Activated CD4-positive, alpha-beta memory T cell treated with anti-CD3 and anti-CD28 coated beads for 36 hours (primary cell): ENCODE measurements around the gene RASSF4. TPM values are rescaled to one million over a fixed set of nuclear protein-coding genes. Genes with fewer than 3 reads are reported as not detected.

Experiments
- CTCF ChIA-PET: fragments of 350-600 bp; sonication (Branson Sonifier 250); formaldehyde crosslinking; loops from one replicate; lab custom pipeline; 2021; ENCODE audit warnings: antibody characterized with exemption, inconsistent platforms; lab: Charles Lee
- POLR2A ChIA-PET: fragments of 350-600 bp; sonication (Branson Sonifier 250); formaldehyde crosslinking; loops from one replicate; lab custom pipeline; 2021; ENCODE audit warnings: antibody characterized with exemption; lab: Charles Lee
- DNase-seq: peaks from one replicate; pipeline ENCODE4 v3.0.0-alpha.2; 2020
- H3K27ac Mint-ChIP-seq: one replicate; pipeline ENCODE4 v1.8.0; 2021; ENCODE audit warnings: mixed read lengths
- H3K27me3 Mint-ChIP-seq: one replicate; pipeline ENCODE4 v1.8.0; 2021; ENCODE audit warnings: mixed read lengths
- H3K36me3 Mint-ChIP-seq: one replicate; pipeline ENCODE4 v1.8.0; 2021; ENCODE audit warnings: mixed read lengths
- H3K4me1 Mint-ChIP-seq: one replicate; pipeline ENCODE4 v1.8.0; 2021; ENCODE audit warnings: low read depth, mixed read lengths
- H3K4me3 Mint-ChIP-seq: one replicate; pipeline ENCODE4 v1.8.0; 2021; ENCODE audit warnings: mild to moderate bottlenecking, mixed read lengths
- H3K9me3 Mint-ChIP-seq: one replicate; pipeline ENCODE4 v1.8.0; 2021; ENCODE audit warnings: mixed read lengths
- intact Hi-C: fragments of 100-400 bp; cut with micrococcal nuclease; formaldehyde crosslinking; loops from one replicate; pipeline ENCODE4 v1.15.1; 2023
- total RNA-seq, 2 experiments: library from RNA; stranded (reverse); gene quantifications; one replicate each; pipeline ENCODE4 v1.2.3, GENCODE V29; 2021

RASSF4 gene
- total RNA-seq = 1 to 10 TPM in 1 of 2 experiments, under 1 TPM in 1; 0.77 to 1.1 TPM

DNA sequence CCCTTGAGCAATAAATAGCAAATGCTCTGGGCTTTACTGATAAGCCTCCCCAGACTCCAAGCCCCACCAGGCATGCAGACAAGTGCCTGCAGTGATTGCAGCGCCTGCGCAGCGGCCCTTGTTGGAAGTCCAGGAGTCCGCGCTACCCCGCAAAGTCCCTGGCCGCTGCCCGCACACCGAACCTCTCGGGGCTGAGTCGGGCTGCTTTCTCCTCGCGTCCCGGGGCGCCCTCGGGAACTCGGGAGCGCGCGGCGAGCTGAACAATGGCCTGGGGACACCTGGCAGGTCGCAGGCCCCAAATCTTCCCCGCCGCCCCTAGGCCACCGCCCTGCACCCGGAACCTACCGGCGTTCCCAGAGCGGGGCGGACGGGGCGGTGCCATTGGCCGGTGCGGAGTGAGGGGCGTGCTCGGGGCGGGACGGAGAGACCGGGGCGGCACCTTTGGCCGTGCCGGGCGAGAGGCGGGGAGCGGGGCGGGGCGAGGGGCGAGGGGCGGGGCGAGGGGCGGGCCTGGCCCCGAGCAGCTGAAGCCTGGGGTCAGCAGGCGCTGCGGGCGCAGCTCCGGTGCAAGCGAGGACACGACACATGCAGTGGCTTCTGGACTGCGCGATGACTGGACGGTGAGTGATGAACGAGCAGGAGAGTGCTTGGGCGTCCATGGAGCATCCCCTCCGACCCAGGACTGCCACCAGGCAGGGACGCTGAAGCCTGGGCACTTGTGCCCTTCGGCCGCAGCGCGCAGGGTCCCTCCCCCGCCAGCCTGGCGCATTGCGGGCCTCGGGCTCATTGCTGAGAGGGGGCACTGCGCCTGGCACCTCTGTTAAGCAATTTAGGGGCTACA lies at the start of gene RASSF4:
Gene RASSF4 (plus strand): TSS at position 556 of the 841 bp plus-strand sequence. CDS start 10,401 bp downstream, outside the sequence.
- ChIA-PET POLR2A (no interaction called here), CTCF (interaction anchor here (1.1 kb wide), 1 partner anchor 27 kb away, joined by 5 read pairs; no protein-coding TSS in a partner anchor)
- Mint-ChIP-seq H3K9me3 (peaks cover 3% of the 10 kb centered on the region), H3K4me1 (peaks cover 14% of the 10 kb centered on the region), H3K27me3 (no peaks in the 10 kb centered on the region), H3K4me3 (peak within 1 kb of the TSS; percentile 82), H3K27ac (peak within 1 kb of the TSS; percentile 42), H3K36me3 (peaks cover 9% of the 10 kb centered on the region)
- DNase-seq = peak; percentile 94
- intact Hi-C loops = loop anchor here (1.0 kb wide), 1 partner anchor 15 kb away; no protein-coding TSS in a partner anchor

GRCh38 chr10:44909910-44910309 lies 49.7 kb upstream of the RASSF4 start:
- CTCF ChIA-PET = no interaction called here
- no peak for DNase-seq
- POLR2A ChIA-PET = no interaction called here
- H3K27ac Mint-ChIP-seq = no peak overlapping the region
- peaks cover 5% of the 10 kb centered on the region for H3K27me3 Mint-ChIP-seq
- intact Hi-C loops = no loop called here
- H3K36me3 Mint-ChIP-seq = no peaks in the 10 kb centered on the region
- no peaks in the 10 kb centered on the region for H3K9me3 Mint-ChIP-seq
- peaks cover 13% of the 10 kb centered on the region for H3K4me1 Mint-ChIP-seq
- H3K4me3 Mint-ChIP-seq = no peak overlapping the region

GRCh38 chr10:44910602-44911001 lies 49.0 kb upstream of the RASSF4 start:
- H3K27me3 Mint-ChIP-seq = peaks cover 5% of the 10 kb centered on the region
- no peak for DNase-seq
- ChIA-PET POLR2A (no interaction called here), CTCF (no interaction called here)
- no peaks in the 10 kb centered on the region for H3K9me3 Mint-ChIP-seq
- H3K4me3 Mint-ChIP-seq = no peak overlapping the region
- peaks cover 13% of the 10 kb centered on the region for H3K4me1 Mint-ChIP-seq
- intact Hi-C loops = no loop called here
- no peaks in the 10 kb centered on the region for H3K36me3 Mint-ChIP-seq
- no peak overlapping the region for H3K27ac Mint-ChIP-seq

DNA sequence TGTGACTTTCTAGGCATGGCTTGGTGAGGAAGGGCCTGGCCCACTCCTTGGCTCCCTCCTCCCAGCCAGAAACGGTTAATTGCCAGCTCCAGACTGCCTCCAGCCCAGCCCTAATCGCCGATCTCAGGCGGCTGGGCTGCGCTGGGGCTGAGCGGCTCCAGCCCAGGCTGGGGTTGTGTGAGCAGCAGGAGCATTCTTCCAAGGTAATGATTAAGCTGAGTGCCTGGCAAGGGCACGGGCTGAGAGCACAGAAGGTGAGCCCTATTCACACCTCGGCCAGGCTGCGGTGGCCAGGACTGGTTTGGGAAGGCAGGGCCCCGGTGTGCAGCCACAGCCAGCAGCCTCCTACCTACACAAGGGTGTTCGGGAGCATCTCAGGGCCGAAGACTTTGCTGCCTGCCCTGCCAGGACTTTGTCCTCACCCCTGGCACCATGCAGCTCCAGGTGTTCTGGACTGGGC lies 48.5 kb upstream of the RASSF4 start, which contains the start of gene TMEM72:
Gene TMEM72 (plus strand): TSS at position 257 of the 460 bp plus-strand sequence. CDS start 176 bp downstream, at position 433.
- ChIA-PET POLR2A (no interaction called here), CTCF (no interaction called here)
- Mint-ChIP-seq H3K36me3 (no peaks in the 10 kb centered on the region), H3K27ac (no peak within 1 kb of the TSS), H3K4me3 (no peak within 1 kb of the TSS), H3K4me1 (peaks cover 13% of the 10 kb centered on the region), H3K9me3 (no peaks in the 10 kb centered on the region), H3K27me3 (peaks cover 5% of the 10 kb centered on the region)
- no peak for DNase-seq
- intact Hi-C loops = no loop called here

GRCh38 chr10:44911951-44912350 lies 47.7 kb upstream of the RASSF4 start:
- no peak overlapping the region for H3K27ac Mint-ChIP-seq
- H3K9me3 Mint-ChIP-seq = no peaks in the 10 kb centered on the region
- no peak overlapping the region for H3K4me3 Mint-ChIP-seq
- no peak for DNase-seq
- H3K36me3 Mint-ChIP-seq = no peaks in the 10 kb centered on the region
- peaks cover 13% of the 10 kb centered on the region for H3K4me1 Mint-ChIP-seq
- intact Hi-C loops = no loop called here
- CTCF ChIA-PET = no interaction called here
- H3K27me3 Mint-ChIP-seq = peaks cover 5% of the 10 kb centered on the region
- POLR2A ChIA-PET = no interaction called here

DNA sequence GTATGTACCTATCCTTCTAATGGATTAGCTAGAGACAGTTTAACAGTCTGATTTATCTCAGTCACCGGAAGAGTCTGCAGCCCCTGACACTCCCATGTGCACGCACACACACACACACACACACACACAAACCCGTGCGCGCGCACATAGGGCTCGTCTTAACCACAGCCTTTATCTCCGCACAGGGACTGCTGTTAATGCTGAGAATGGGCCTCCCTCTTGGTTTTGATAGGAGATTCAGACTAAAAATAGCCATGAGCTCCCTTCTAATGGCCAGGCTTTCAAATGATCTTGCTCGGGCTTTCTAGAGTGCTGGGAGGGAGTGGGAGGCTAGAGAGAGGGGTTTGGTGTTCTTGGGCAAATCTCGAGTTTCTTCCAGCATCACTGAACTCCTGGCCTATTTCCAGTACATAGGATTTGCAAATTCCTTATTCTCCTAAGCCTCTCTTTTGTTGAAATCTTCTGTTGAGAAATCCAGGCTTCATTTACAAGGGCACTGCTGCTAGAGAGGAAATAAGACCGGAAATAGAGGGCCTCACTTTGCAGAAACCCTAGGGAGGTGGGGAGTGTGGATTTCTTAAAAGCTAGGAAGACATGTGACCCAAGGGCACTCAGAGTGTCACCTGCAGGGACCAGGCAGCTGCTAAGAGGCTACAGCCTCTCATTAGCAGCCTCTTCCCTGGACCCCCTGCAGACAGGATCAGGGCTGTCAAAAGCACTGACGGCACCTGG lies 46.1 kb upstream of the RASSF4 start:
- Mint-ChIP-seq H3K4me3 (no peak overlapping the region), H3K27me3 (peaks cover 2% of the 10 kb centered on the region), H3K4me1 (peaks cover 13% of the 10 kb centered on the region), H3K9me3 (no peaks in the 10 kb centered on the region), H3K27ac (peak overlapping the region; percentile 23), H3K36me3 (no peaks in the 10 kb centered on the region)
- intact Hi-C loops = no loop called here
- ChIA-PET CTCF (no interaction called here), POLR2A (no interaction called here)
- peak; percentile 31 for DNase-seq

- no peak for DNase-seq
- Mint-ChIP-seq H3K27me3 (no peaks in the 10 kb centered on the region), H3K4me1 (peaks cover 13% of the 10 kb centered on the region), H3K36me3 (no peaks in the 10 kb centered on the region), H3K9me3 (no peaks in the 10 kb centered on the region), H3K27ac (no peak overlapping the region), H3K4me3 (no peak overlapping the region)
- intact Hi-C loops = no loop called here
- CTCF ChIA-PET = no interaction called here
- POLR2A ChIA-PET = no interaction called here
Observed at GRCh38 chr10:44914891-44915290, 44.7 kb upstream of the RASSF4 start.

DNA sequence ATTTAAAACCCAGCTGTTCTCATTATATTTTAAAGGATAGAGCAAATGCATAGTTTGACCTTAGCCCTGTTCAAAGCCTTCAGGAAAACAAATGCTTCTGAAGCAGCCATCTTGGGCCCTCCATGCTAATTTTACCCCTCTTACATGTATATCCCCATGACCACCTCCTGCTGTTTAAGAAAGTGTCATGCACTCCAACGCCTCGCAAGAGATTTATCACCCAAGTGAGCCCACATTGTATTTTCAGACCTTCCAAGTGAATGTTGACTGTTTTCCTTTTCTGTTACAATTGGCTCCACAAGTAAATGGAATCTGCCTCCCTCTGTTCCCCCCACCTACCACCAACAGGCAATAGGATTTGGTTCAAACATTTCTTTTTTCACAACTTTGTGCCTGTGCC lies 43.2 kb upstream of the RASSF4 start:
- Mint-ChIP-seq H3K27me3 (no peaks in the 10 kb centered on the region), H3K4me3 (no peak overlapping the region), H3K4me1 (peaks cover 13% of the 10 kb centered on the region), H3K9me3 (no peaks in the 10 kb centered on the region), H3K36me3 (no peaks in the 10 kb centered on the region), H3K27ac (no peak overlapping the region)
- POLR2A ChIA-PET = no interaction called here
- CTCF ChIA-PET = no interaction called here
- no peak for DNase-seq
- intact Hi-C loops = no loop called here

DNA sequence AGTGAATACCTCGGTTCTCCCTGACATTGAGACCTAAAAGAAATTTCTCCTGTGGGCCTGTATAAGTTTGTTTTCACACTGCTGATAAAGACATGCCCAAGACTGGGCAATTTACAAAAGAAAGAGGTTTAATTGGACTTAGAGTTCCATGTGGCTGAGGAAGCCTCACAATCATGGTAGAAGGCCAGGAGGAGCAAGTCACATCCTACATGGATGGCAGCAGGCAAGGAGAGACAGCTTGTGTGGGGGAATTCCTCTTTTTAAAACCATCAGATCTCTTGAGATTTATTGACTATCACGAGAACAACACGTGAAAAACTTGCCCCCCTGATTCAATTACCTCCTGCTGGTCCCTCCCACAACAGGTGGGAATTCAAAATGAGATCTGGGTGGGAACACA lies 41.8 kb upstream of the RASSF4 start:
- H3K27ac Mint-ChIP-seq = no peak overlapping the region
- ChIA-PET CTCF (no interaction called here), POLR2A (no interaction called here)
- H3K4me3 Mint-ChIP-seq = no peak overlapping the region
- H3K4me1 Mint-ChIP-seq = peaks cover 13% of the 10 kb centered on the region
- H3K27me3 Mint-ChIP-seq = no peaks in the 10 kb centered on the region
- no peaks in the 10 kb centered on the region for H3K36me3 Mint-ChIP-seq
- no peak for DNase-seq
- no peaks in the 10 kb centered on the region for H3K9me3 Mint-ChIP-seq
- intact Hi-C loops = no loop called here

DNA sequence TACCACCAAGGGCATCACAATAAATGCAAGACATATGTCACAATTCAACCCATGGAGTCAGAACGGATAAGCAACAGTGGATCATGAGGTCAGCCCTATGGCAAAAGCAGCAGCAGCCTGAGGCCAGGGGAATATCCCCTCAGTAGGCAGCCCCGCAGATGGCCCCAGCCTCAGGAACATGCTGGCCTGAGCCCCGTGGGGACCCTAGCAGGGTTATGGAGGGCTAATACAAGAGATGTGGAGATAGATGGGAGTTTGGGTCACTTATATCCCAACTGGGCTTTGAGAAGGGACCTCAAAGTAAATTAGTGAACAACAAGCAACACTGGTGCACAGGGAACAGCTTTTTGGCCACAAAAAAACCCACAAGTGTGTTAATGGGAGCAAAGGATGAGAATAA lies 39.4 kb upstream of the RASSF4 start:
- no peaks in the 10 kb centered on the region for H3K4me1 Mint-ChIP-seq
- no peak overlapping the region for H3K27ac Mint-ChIP-seq
- DNase-seq = no peak
- H3K4me3 Mint-ChIP-seq = no peak overlapping the region
- POLR2A ChIA-PET = no interaction called here
- intact Hi-C loops = no loop called here
- CTCF ChIA-PET = interaction anchor here (3.7 kb wide), 1 partner anchor 12 kb away, joined by 13 read pairs; no protein-coding TSS in a partner anchor
- H3K9me3 Mint-ChIP-seq = no peaks in the 10 kb centered on the region
- no peaks in the 10 kb centered on the region for H3K36me3 Mint-ChIP-seq
- H3K27me3 Mint-ChIP-seq = no peaks in the 10 kb centered on the region

DNA sequence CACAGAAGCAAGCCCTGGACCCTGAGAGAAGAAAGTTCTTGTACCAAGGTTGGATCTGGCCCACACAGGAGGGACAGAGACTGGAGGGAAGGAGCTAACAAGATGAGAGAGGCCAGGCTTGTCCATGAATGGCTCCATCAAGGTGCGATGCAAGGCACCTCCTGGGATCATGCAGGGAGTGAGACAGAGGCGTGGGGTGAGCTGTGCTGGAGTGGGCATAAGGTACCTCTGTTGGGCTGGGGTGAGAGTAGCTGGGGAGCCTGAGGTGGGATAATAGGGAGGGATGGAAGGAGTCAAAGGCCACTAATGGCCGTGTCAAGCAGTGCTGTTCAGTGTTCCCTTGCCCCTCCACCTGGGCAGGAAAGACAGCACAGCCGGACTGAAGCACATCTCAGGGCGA lies 38.5 kb upstream of the RASSF4 start:
- Mint-ChIP-seq H3K36me3 (no peaks in the 10 kb centered on the region), H3K9me3 (no peaks in the 10 kb centered on the region), H3K4me1 (no peaks in the 10 kb centered on the region), H3K27ac (no peak overlapping the region), H3K4me3 (no peak overlapping the region), H3K27me3 (no peaks in the 10 kb centered on the region)
- intact Hi-C loops = no loop called here
- DNase-seq = no peak
- ChIA-PET POLR2A (no interaction called here), CTCF (interaction anchor here (3.7 kb wide), 1 partner anchor 12 kb away, joined by 13 read pairs; no protein-coding TSS in a partner anchor)

DNA sequence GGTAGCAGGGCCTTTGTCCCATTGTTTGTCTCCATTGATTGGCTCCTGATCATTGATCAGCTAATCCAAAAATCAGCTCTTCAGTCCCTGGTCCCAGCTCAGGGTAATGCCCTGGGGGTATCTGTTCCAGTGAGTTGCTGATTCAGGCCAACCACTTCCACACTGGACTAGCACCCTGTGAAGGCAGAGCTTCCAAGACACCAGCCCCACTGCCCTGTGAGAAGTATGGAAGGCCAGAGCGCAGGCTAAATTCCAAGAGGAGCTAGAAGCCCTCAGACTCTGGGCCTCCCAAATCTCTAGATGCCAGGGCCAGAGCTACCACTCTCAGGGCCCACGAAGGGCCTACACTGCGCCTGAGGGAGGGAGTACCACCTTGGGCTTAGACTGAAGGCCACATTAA lies 38.1 kb upstream of the RASSF4 start:
- Mint-ChIP-seq H3K36me3 (no peaks in the 10 kb centered on the region), H3K4me3 (no peak overlapping the region), H3K27ac (no peak overlapping the region), H3K9me3 (no peaks in the 10 kb centered on the region), H3K27me3 (no peaks in the 10 kb centered on the region), H3K4me1 (no peaks in the 10 kb centered on the region)
- ChIA-PET CTCF (interaction anchor here (3.7 kb wide), 1 partner anchor 11 kb away, joined by 13 read pairs; no protein-coding TSS in a partner anchor), POLR2A (no interaction called here)
- intact Hi-C loops = no loop called here
- DNase-seq = no peak
